Measurements from ENCODE around the gene ERVH48-1. TPM values are rescaled to one million over a fixed set of nuclear protein-coding genes. Genes with fewer than 3 reads are reported as not detected.

The ERVH48-1 gene
- total RNA-seq, 1 donor, result not detected

GRCh38 chr21:42903817-42904216 lies 21.6 kb downstream of the ERVH48-1 start:
- Histone ChIP-seq H3K79me2 (ENCODE audit: insufficient read depth, low read length) (peaks cover 54% of the 10 kb centered on the region), H3K27me3 (ENCODE audit: insufficient read depth, low read length) (no peaks in the 10 kb centered on the region), H2AFZ (ENCODE audit: low read length) (no peak overlapping the region), H3K4me3 (ENCODE audit: insufficient read depth, low read length) (no peak overlapping the region), H3K4me2 (ENCODE audit: insufficient read depth, low read length) (no peak overlapping the region), H4K20me1 (ENCODE audit: insufficient read depth, low read length) (peaks cover 30% of the 10 kb centered on the region), H3K4me1 (ENCODE audit: insufficient read depth, low read length) (no peaks in the 10 kb centered on the region), H3K36me3 (ENCODE audit: insufficient read depth, low read length) (peaks cover 74% of the 10 kb centered on the region), H3K9me3 (ENCODE audit: low read depth, low read length) (no peaks in the 10 kb centered on the region), H3K27ac (ENCODE audit: low read depth, low read length) (no peak overlapping the region)
- TF ChIP-seq CTCF (IDR thresholded peaks at IDR 0.05; ENCODE audit: extremely low read depth, low read depth, low read length), result no peak
- no peak for DNase-seq (ENCODE audit: insufficient read length, low spot score, missing footprints)

DNA sequence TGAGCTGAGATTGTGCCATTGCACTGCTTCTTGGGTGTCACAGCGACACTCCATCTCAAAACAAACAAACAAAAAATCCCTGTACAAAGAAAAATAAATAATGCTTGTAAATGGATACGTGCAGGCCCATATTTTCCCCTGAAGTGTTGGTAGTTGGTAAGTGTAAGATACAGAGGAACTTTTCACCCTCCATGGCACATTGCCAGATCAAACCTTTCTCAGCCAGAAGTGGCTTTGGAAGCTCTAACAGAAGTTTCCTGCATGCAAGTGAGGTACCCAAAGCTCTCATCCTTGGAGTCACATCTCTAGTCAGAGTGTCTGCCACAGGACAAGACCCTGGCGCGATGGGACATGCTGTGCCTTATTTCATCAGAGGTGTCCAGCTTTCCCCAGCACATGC lies 25.0 kb downstream of the ERVH48-1 start:
- H3K27ac ChIP-seq (ENCODE audit: low read depth, low read length), result no peak overlapping the region
- no peaks in the 10 kb centered on the region for H3K9me3 ChIP-seq (ENCODE audit: low read depth, low read length)
- H3K4me1 ChIP-seq (ENCODE audit: insufficient read depth, low read length), result no peaks in the 10 kb centered on the region
- peaks cover 71% of the 10 kb centered on the region for H3K36me3 ChIP-seq (ENCODE audit: insufficient read depth, low read length)
- H3K4me3 ChIP-seq (ENCODE audit: insufficient read depth, low read length), result no peak overlapping the region
- H2AFZ ChIP-seq (ENCODE audit: low read length), result no peak overlapping the region
- TF ChIP-seq CTCF (IDR thresholded peaks at IDR 0.05; ENCODE audit: extremely low read depth, low read depth, low read length), result no peak
- no peak overlapping the region for H3K4me2 ChIP-seq (ENCODE audit: insufficient read depth, low read length)
- peaks cover 27% of the 10 kb centered on the region for H4K20me1 ChIP-seq (ENCODE audit: insufficient read depth, low read length)
- H3K27me3 ChIP-seq (ENCODE audit: insufficient read depth, low read length), result no peaks in the 10 kb centered on the region
- DNase-seq (ENCODE audit: insufficient read length, low spot score, missing footprints), result no peak
- H3K79me2 ChIP-seq (ENCODE audit: insufficient read depth, low read length), result peaks cover 68% of the 10 kb centered on the region

GRCh38 chr21:42892931-42893755 lies 32.3 kb downstream of the ERVH48-1 start, which contains the start of gene NDUFV3:
TSS of gene NDUFV3 (plus strand) at chr21:42893309. CDS start at chr21:42893334, 25 bp downstream.
- Histone ChIP-seq H3K79me2 (ENCODE audit: insufficient read depth, low read length) (peaks cover 33% of the 10 kb centered on the region), H3K9me3 (ENCODE audit: low read depth, low read length) (no peaks in the 10 kb centered on the region), H3K4me1 (ENCODE audit: insufficient read depth, low read length) (peaks cover 16% of the 10 kb centered on the region), H2AFZ (ENCODE audit: low read length) (peak within 1 kb of the TSS; percentile 93), H3K36me3 (ENCODE audit: insufficient read depth, low read length) (peaks cover 26% of the 10 kb centered on the region), H3K27ac (ENCODE audit: low read depth, low read length) (peak within 1 kb of the TSS; percentile 92), H4K20me1 (ENCODE audit: insufficient read depth, low read length) (peaks cover 18% of the 10 kb centered on the region), H3K4me3 (ENCODE audit: insufficient read depth, low read length) (peak within 1 kb of the TSS; percentile 99), H3K4me2 (ENCODE audit: insufficient read depth, low read length) (peak within 1 kb of the TSS; percentile 90), H3K27me3 (ENCODE audit: insufficient read depth, low read length) (no peaks in the 10 kb centered on the region)
- no peak for TF ChIP-seq CTCF (IDR thresholded peaks at IDR 0.05; ENCODE audit: extremely low read depth, low read depth, low read length)
- peak; percentile 99 for DNase-seq (ENCODE audit: insufficient read length, low spot score, missing footprints)

GRCh38 chr21:42892582-42892930 lies 32.9 kb downstream of the ERVH48-1 start:
- H3K27ac ChIP-seq (ENCODE audit: low read depth, low read length), result peak overlapping the region; percentile 82
- peaks cover 30% of the 10 kb centered on the region for H3K79me2 ChIP-seq (ENCODE audit: insufficient read depth, low read length)
- peaks cover 18% of the 10 kb centered on the region for H4K20me1 ChIP-seq (ENCODE audit: insufficient read depth, low read length)
- peak overlapping the region; percentile 87 for H3K4me2 ChIP-seq (ENCODE audit: insufficient read depth, low read length)
- peak overlapping the region; percentile 99 for H3K4me3 ChIP-seq (ENCODE audit: insufficient read depth, low read length)
- peaks cover 16% of the 10 kb centered on the region for H3K4me1 ChIP-seq (ENCODE audit: insufficient read depth, low read length)
- no peaks in the 10 kb centered on the region for H3K9me3 ChIP-seq (ENCODE audit: low read depth, low read length)
- H2AFZ ChIP-seq (ENCODE audit: low read length), result peak overlapping the region; percentile 93
- no peak for DNase-seq (ENCODE audit: insufficient read length, low spot score, missing footprints)
- peaks cover 20% of the 10 kb centered on the region for H3K36me3 ChIP-seq (ENCODE audit: insufficient read depth, low read length)
- TF ChIP-seq CTCF (IDR thresholded peaks at IDR 0.05; ENCODE audit: extremely low read depth, low read depth, low read length), result no peak
- no peaks in the 10 kb centered on the region for H3K27me3 ChIP-seq (ENCODE audit: insufficient read depth, low read length)
